ENCODE data around the gene ARIH2. TPM values are rescaled to one million over a fixed set of nuclear protein-coding genes. Genes with fewer than 3 reads are reported as not detected.
A peak's percentile ranks its signal among the peaks of the same experiment; 100 is the strongest.

Gene ARIH2
- total RNA-seq, 1 donor from 2014 or later = 88.1 TPM

DNA sequence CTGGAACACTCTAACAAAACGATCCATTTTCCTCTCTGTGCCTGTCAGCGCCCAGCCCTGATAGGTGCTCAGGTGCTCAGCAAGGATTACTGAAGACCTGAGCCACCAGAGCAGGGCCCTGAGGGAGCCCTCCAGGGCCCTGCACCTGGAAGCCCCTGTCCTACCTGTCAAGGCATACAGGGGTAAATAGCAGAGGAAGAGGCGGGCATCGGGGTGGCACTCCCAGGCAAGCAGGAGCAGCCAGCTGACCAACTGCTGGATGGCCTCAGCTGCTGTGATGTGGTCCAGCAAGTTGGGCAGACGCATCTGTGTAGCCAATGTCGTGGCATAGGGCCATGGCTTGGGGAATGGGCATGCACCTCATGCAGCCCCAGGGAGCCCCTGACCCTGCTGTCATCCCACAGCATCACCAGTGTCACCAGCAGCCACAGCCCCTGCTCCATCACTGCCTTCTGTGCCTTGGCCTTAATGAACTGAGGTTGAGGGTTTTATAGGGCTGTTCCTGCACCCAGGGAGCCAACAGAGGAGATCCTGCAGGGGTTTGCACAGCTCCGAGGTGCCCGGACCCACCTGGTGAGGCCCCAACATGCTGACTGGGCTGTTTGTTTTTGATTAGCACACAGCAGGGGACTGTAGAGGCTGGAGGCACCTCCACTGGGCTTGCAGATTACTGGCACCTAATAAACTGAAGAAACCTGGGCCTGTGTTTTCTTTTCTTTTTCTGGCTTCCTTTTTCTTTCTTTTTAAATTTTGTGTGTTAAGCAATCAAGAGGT, 80.6 kb downstream of the ARIH2 start:
- DNase-seq (no peak), ATAC-seq (no peak)
- TF ChIP-seq, protein P1, sequence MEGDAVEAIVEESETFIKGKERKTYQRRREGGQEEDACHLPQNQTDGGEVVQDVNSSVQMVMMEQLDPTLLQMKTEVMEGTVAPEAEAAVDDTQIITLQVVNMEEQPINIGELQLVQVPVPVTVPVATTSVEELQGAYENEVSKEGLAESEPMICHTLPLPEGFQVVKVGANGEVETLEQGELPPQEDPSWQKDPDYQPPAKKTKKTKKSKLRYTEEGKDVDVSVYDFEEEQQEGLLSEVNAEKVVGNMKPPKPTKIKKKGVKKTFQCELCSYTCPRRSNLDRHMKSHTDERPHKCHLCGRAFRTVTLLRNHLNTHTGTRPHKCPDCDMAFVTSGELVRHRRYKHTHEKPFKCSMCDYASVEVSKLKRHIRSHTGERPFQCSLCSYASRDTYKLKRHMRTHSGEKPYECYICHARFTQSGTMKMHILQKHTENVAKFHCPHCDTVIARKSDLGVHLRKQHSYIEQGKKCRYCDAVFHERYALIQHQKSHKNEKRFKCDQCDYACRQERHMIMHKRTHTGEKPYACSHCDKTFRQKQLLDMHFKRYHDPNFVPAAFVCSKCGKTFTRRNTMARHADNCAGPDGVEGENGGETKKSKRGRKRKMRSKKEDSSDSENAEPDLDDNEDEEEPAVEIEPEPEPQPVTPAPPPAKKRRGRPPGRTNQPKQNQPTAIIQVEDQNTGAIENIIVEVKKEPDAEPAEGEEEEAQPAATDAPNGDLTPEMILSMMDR (IDR thresholded peaks at IDR 0.05) = no peak
- intact Hi-C loops (cut with DNase I) = no loop called here
- H3K9me3 ChIP-seq = no peaks in the 10 kb centered on the region
- no peak overlapping the region for H3K27ac ChIP-seq
- H3K27me3 ChIP-seq = no peaks in the 10 kb centered on the region
- no peaks in the 10 kb centered on the region for H3K4me1 ChIP-seq
- no peak overlapping the region for H3K4me3 ChIP-seq
- H3K36me3 ChIP-seq = peaks cover 4% of the 10 kb centered on the region

DNA sequence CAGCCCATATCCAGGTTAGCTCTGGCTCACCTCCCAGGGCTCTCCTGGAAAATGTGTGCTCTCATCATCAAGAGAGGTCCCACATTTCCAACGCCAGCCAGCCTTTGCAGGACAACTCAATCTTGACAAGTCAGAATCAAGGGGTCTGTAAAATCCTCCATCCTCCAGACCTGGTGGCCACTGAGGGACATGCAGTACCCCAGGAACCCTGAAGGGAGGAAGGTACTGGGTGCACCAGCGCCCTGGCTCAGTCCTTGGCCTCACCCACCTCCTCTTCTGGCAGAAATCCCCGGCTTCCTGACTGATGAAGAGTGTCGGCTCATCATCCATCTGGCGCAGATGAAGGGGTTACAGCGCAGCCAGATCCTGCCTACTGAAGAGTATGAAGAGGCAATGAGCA, 82.5 kb downstream of the ARIH2 start:
- intact Hi-C loops (cut with DNase I) = no loop called here
- Histone ChIP-seq H3K4me1 (peaks cover 3% of the 10 kb centered on the region), H3K9me3 (no peaks in the 10 kb centered on the region), H3K36me3 (peaks cover 4% of the 10 kb centered on the region), H3K27ac (no peak overlapping the region), H3K27me3 (no peaks in the 10 kb centered on the region), H3K4me3 (no peak overlapping the region)
- no peak for ATAC-seq
- DNase-seq = no peak
- TF ChIP-seq, protein P1 (IDR thresholded peaks at IDR 0.05) = no peak

DNA sequence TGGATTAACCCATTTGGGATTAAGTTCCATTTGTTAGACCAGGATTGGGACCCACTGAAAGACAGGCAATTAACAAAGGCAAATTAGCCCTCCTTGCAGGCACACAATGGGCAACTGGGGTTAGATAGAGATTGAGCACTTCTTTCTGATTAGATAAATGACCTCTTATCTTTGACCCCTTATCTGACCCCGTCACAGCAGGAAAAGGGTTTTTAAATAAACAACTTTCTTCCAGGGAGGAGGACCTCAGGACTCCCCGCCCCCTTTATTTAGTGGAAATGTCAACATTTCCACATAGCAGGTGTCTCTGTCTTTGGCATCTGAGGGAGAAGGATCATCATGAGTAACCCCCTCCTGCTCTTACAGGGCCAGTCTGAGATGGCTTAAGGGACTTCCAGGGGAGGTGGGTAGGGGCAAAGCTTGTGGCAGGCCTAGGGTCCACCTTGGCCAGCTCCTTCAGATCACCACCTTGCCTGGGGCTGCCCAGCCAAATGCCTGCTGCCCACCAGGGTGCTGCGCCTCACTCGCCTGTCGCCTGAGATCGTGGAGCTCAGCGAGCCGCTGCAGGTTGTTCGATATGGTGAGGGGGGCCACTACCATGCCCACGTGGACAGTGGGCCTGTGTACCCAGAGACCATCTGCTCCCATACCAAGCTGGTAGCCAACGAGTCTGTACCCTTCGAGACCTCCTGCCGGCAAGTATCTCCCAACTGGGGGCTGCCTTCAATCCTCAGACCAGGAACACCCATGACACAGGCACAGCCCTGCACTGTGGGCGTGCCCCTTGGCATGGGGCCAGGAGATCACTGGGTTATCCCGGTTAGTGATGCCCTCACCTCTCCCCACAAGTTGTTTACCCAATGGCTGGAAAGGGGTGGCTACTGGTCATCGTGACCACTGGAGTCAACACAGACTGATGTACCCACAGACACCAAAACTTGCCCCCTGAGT, 86.0 kb downstream of the ARIH2 start:
- no peaks in the 10 kb centered on the region for H3K9me3 ChIP-seq
- DNase-seq (peak; percentile 74), ATAC-seq (no peak)
- H3K36me3 ChIP-seq = no peaks in the 10 kb centered on the region
- peaks cover 20% of the 10 kb centered on the region for H3K4me1 ChIP-seq
- no peaks in the 10 kb centered on the region for H3K27me3 ChIP-seq
- TF ChIP-seq, protein P1 (IDR thresholded peaks at IDR 0.05) = no peak
- intact Hi-C loops (cut with DNase I) = no loop called here
- no peak overlapping the region for H3K4me3 ChIP-seq
- no peak overlapping the region for H3K27ac ChIP-seq

DNA sequence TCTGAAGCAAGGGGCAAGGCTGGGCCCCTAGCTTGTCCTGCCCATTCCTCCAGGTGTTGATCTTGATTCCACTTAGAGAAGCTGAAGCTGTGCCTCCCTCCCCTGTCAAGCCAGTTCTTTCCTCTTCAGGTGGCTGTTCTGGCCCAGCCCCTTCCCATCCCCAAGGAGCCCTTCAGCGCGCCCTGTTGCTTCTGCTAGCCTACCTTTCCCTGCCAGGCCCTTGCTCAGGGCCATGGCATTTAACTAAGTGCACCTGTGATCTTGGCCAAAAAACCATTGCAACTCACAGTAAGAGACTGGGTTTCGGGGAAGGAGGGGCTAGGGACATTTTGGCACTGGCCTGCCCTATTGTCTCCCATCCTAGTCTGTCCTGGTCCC, 86.7 kb downstream of the ARIH2 start:
- Histone ChIP-seq H3K9me3 (no peaks in the 10 kb centered on the region), H3K4me1 (peaks cover 20% of the 10 kb centered on the region), H3K36me3 (no peaks in the 10 kb centered on the region), H3K4me3 (no peak overlapping the region), H3K27ac (no peak overlapping the region), H3K27me3 (no peaks in the 10 kb centered on the region)
- TF ChIP-seq, protein P1 (IDR thresholded peaks at IDR 0.05) = no peak
- ATAC-seq = no peak
- intact Hi-C loops (cut with DNase I) = no loop called here
- no peak for DNase-seq

DNA sequence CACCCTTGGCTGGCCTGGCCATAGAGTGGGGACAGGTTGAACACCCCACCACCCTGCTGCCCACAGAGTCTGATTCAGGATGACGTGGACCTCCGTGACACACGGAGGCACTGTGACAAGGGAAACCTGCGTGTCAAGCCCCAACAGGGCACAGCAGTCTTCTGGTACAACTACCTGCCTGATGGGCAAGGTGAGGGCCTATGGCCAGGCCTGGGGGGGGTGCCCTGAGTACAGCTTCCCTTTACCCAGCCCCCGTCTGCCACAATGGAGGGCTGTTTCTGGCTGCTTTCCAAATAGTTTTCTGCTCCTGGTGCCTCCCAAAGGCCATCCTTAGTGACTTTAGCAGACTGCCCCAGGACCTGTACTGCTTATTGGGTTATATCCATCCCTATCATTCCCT, 87.4 kb downstream of the ARIH2 start:
- Histone ChIP-seq H3K36me3 (no peaks in the 10 kb centered on the region), H3K27me3 (no peaks in the 10 kb centered on the region), H3K27ac (peak overlapping the region; percentile 89), H3K9me3 (no peaks in the 10 kb centered on the region), H3K4me3 (peak overlapping the region; percentile 67), H3K4me1 (peaks cover 20% of the 10 kb centered on the region)
- intact Hi-C loops (cut with DNase I) = no loop called here
- TF ChIP-seq, protein P1 (IDR thresholded peaks at IDR 0.05) = no peak
- no peak for ATAC-seq
- no peak for DNase-seq

All from upper lobe of right lung (tissue), 1 donor.